Measurements from ENCODE around the gene CISH. TPM values are rescaled to one million over a fixed set of nuclear protein-coding genes. Genes with fewer than 3 reads are reported as not detected.

CISH gene
- total and polyA plus RNA-seq, 2 donors from 2014 or later, result 30.8 to 59.4 TPM

- FAIRE-seq (no peak), DNase-seq (peak in 1 of 5 donors; percentile 90)
- Histone ChIP-seq H3K9ac (ENCODE audit: low read length in 3 of 3) (no peak overlapping the region), H3K4me3 (ENCODE audit: low read length in 3 of 3) (no peak overlapping the region), H3K27ac (ENCODE audit: low read depth in 2 of 2, low read length in 2 of 2) (no peak overlapping the region), H3K36me3 (ENCODE audit: control insufficient read depth in 2 of 3, insufficient read depth in 3 of 3, low read length in 3 of 3) (no peaks in the 10 kb centered on the region), H3K4me1 (ENCODE audit: control insufficient read depth in 2 of 3, insufficient read depth in 2 of 3, low read depth in 1 of 3, low read length in 3 of 3) (peaks cover 0 to 21% (median 17%) of the 10 kb centered on the region in 3 donors), H3K9me3 (ENCODE audit: control insufficient read depth in 2 of 3, insufficient read depth in 1 of 3, low read length in 3 of 3) (no peaks in the 10 kb centered on the region), H3K27me3 (ENCODE audit: control insufficient read depth, insufficient read depth, low read length) (no peaks in the 10 kb centered on the region)
- no peak for TF ChIP-seq CTCF (IDR thresholded peaks at IDR 0.05; ENCODE audit: borderline replicate concordance, extremely low read depth, insufficient read depth)
- intact Hi-C loops (cut with DNase I), result loop anchor here (10.0 kb wide), 1 partner anchor 747 kb away; no protein-coding TSS in a partner anchor
Measured at GRCh38 chr3:50627407-50628051, 16.0 kb upstream of the CISH start.

- intact Hi-C loops (cut with DNase I), result loop anchor here (10.0 kb wide), 1 partner anchor 748 kb away; no protein-coding TSS in a partner anchor
Measured at GRCh38 chr3:50626401-50626800, 14.8 kb upstream of the CISH start.

DNA sequence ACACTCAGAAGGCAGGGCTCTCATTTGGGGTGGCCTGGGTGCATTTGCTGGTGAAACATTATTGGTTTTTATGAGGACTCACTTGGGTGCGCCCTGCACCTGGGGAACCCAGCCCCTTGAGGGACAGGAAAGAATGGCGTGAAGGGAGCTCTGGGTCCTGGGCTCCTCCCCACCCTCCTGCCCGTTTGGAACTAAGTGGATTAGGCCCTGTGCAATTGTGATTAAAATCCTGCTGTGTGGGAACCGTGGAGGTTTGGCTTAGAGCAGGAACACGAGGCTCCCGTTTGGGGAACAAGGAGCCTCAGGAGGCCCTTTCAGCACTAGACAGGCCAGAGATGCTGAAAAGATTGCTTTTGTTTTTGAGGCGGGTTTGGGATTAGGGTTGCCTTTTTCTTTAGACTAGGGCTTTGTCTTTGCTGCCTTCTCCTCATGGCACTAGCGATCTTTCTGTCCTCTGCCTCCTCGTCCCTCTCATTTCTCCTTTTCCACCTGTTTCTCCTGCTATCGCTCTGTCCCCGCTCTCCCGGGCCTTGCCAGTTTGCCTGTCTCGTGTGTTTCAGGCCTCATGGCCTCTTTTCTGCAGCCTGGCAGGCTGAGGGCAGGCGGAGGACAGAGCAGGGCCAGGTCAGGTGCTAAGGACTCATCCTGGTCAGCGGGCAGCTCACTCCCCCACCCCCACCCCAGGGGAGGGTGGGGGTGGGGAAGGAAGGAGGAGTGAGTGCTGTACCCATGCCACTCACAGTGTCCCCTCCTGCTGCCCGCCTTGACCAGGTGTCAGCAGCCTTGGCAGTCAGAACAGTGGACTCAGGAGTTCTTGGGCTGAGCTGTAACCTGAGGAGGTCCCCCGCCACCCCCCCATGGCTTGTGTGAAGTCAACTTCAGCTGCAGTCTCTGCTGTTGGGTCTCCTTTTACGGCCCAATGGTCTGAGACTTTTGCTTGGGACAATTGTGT lies 13.9 kb upstream of the CISH start:
- Histone ChIP-seq H3K9ac (ENCODE audit: low read length in 3 of 3) (no peak overlapping the region), H3K4me3 (ENCODE audit: low read length in 3 of 3) (no peak overlapping the region), H3K4me1 (ENCODE audit: control insufficient read depth in 2 of 3, insufficient read depth in 2 of 3, low read depth in 1 of 3, low read length in 3 of 3) (peaks cover 0 to 15% (median 14%) of the 10 kb centered on the region in 3 donors), H3K36me3 (ENCODE audit: control insufficient read depth in 2 of 3, insufficient read depth in 3 of 3, low read length in 3 of 3) (no peaks in the 10 kb centered on the region), H3K27me3 (ENCODE audit: control insufficient read depth, insufficient read depth, low read length) (no peaks in the 10 kb centered on the region), H3K27ac (ENCODE audit: low read depth in 2 of 2, low read length in 2 of 2) (no peak overlapping the region), H3K9me3 (ENCODE audit: control insufficient read depth in 2 of 3, insufficient read depth in 1 of 3, low read length in 3 of 3) (no peaks in the 10 kb centered on the region)
- no peak for FAIRE-seq
- no peak for TF ChIP-seq CTCF (IDR thresholded peaks at IDR 0.05; ENCODE audit: borderline replicate concordance, extremely low read depth, insufficient read depth)
- peak in 2 of 5 donors; percentile 43 to 48 for DNase-seq
- intact Hi-C loops (cut with DNase I), result loop anchor here (10.0 kb wide), 1 partner anchor 749 kb away; no protein-coding TSS in a partner anchor

More at GRCh38 chr3:50626401-50626800, 14.8 kb upstream of the CISH start:
- Histone ChIP-seq H3K9ac (ENCODE audit: low read length in 3 of 3) (no peak overlapping the region), H3K9me3 (ENCODE audit: control insufficient read depth in 2 of 3, insufficient read depth in 1 of 3, low read length in 3 of 3) (no peaks in the 10 kb centered on the region), H3K36me3 (ENCODE audit: control insufficient read depth in 2 of 3, insufficient read depth in 3 of 3, low read length in 3 of 3) (no peaks in the 10 kb centered on the region), H3K4me3 (ENCODE audit: low read length in 3 of 3) (no peak overlapping the region), H3K27ac (ENCODE audit: low read depth in 2 of 2, low read length in 2 of 2) (no peak overlapping the region), H3K4me1 (ENCODE audit: control insufficient read depth in 2 of 3, insufficient read depth in 2 of 3, low read depth in 1 of 3, low read length in 3 of 3) (peaks cover 0 to 17% (median 17%) of the 10 kb centered on the region in 3 donors), H3K27me3 (ENCODE audit: control insufficient read depth, insufficient read depth, low read length) (no peaks in the 10 kb centered on the region)
- no peak for DNase-seq
- no peak for FAIRE-seq
- TF ChIP-seq CTCF (IDR thresholded peaks at IDR 0.05; ENCODE audit: borderline replicate concordance, extremely low read depth, insufficient read depth), result no peak

All from kidney (tissue), 14 donors.